ENCODE results near the gene EFCAB6. TPM values are rescaled to one million over a fixed set of nuclear protein-coding genes. Genes with fewer than 3 reads are reported as not detected.

Gene EFCAB6
- total RNA-seq, 4 donors from 2014 or later: 0.35 to 4.4 (median 0.94) TPM; not detected in 1

GRCh38 chr22:43826142-43827002 lies 14.3 kb upstream of the EFCAB6 start:
- Histone ChIP-seq H3K9me3 (no peaks in the 10 kb centered on the region), H3K4me1 (no peaks in the 10 kb centered on the region), H3K27me3 (no peaks in the 10 kb centered on the region), H3K4me3 (no peak overlapping the region), H3K27ac (peak overlapping the region in 1 of 4 donors; percentile 17), H3K36me3 (no peaks in the 10 kb centered on the region)
- peak in 1 of 3 donors; percentile 47 for DNase-seq
- TF ChIP-seq, protein P1, sequence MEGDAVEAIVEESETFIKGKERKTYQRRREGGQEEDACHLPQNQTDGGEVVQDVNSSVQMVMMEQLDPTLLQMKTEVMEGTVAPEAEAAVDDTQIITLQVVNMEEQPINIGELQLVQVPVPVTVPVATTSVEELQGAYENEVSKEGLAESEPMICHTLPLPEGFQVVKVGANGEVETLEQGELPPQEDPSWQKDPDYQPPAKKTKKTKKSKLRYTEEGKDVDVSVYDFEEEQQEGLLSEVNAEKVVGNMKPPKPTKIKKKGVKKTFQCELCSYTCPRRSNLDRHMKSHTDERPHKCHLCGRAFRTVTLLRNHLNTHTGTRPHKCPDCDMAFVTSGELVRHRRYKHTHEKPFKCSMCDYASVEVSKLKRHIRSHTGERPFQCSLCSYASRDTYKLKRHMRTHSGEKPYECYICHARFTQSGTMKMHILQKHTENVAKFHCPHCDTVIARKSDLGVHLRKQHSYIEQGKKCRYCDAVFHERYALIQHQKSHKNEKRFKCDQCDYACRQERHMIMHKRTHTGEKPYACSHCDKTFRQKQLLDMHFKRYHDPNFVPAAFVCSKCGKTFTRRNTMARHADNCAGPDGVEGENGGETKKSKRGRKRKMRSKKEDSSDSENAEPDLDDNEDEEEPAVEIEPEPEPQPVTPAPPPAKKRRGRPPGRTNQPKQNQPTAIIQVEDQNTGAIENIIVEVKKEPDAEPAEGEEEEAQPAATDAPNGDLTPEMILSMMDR (IDR thresholded peaks at IDR 0.05): peak in 3 of 6 experiments; percentile 30 to 41 (median 36)
- TF ChIP-seq POLR2A (IDR thresholded peaks at IDR 0.05): no peak

- Histone ChIP-seq H3K27ac (no peak overlapping the region), H3K36me3 (no peaks in the 10 kb centered on the region), H3K4me1 (no peaks in the 10 kb centered on the region), H3K4me3 (no peak overlapping the region), H3K27me3 (no peaks in the 10 kb centered on the region), H3K9me3 (no peaks in the 10 kb centered on the region)
- TF ChIP-seq POLR2A (IDR thresholded peaks at IDR 0.05): no peak
- TF ChIP-seq, protein P1 (IDR thresholded peaks at IDR 0.05): no peak
- DNase-seq: peak in 1 of 3 donors; percentile 23
These were observed 13.5 kb upstream of the EFCAB6 start for GRCh38 chr22:43825651-43826050.

DNA sequence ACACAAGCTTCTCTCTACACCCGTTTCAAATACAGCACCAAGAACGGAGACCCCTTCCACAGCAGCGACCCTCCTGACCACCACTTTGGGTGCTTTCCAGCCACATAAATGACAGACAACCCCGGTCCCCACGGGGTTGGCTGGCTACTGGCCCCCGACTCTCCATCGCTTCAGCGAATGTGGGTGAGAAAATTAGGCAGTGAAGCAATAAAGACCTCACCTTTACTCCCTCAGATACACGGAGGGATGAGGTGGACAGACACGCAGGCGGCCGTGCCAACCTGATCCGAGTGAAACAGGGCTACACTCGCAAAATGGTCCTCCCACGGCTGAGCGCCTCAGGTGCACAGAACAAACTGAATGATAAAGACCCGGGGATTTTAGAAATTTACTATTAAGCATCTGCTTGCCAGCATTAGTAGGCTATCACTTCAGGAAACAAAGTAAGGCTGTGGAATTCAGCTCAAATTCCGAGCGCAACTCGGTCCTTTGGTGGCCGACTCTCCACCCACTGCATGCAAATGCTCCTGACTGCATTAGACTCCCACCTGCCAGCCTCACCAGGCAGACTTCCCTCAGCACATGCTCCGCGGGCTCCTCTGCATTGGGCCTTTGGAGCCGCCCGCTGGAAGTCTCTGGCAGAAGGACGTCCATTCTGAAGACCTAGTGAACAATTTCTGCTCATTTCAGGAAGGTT lies 12.8 kb upstream of the EFCAB6 start:
- Histone ChIP-seq H3K36me3 (no peaks in the 10 kb centered on the region), H3K9me3 (no peaks in the 10 kb centered on the region), H3K4me3 (no peak overlapping the region), H3K4me1 (no peaks in the 10 kb centered on the region), H3K27me3 (no peaks in the 10 kb centered on the region), H3K27ac (no peak overlapping the region)
- TF ChIP-seq POLR2A (IDR thresholded peaks at IDR 0.05): no peak
- TF ChIP-seq, protein P1 (IDR thresholded peaks at IDR 0.05): no peak
- DNase-seq: peak in 2 of 3 donors; percentile 24 to 26

GRCh38 chr22:43823911-43824665 lies 12.0 kb upstream of the EFCAB6 start:
- H3K4me3 ChIP-seq: no peak overlapping the region
- H3K27ac ChIP-seq: no peak overlapping the region
- H3K27me3 ChIP-seq: no peaks in the 10 kb centered on the region
- DNase-seq: peak in 1 of 3 donors; percentile 34
- no peaks in the 10 kb centered on the region for H3K4me1 ChIP-seq
- H3K36me3 ChIP-seq: no peaks in the 10 kb centered on the region
- TF ChIP-seq, protein P1 (IDR thresholded peaks at IDR 0.05): no peak
- TF ChIP-seq POLR2A (IDR thresholded peaks at IDR 0.05): no peak
- no peaks in the 10 kb centered on the region for H3K9me3 ChIP-seq

GRCh38 chr22:43823353-43823908 lies 11.3 kb upstream of the EFCAB6 start:
- H3K4me1 ChIP-seq: no peaks in the 10 kb centered on the region
- H3K27me3 ChIP-seq: no peaks in the 10 kb centered on the region
- no peak overlapping the region for H3K27ac ChIP-seq
- no peaks in the 10 kb centered on the region for H3K36me3 ChIP-seq
- TF ChIP-seq, protein P1 (IDR thresholded peaks at IDR 0.05): no peak
- TF ChIP-seq POLR2A (IDR thresholded peaks at IDR 0.05): no peak
- DNase-seq: peak in 1 of 3 donors; percentile 44
- H3K4me3 ChIP-seq: no peak overlapping the region
- H3K9me3 ChIP-seq: no peaks in the 10 kb centered on the region

Measured in Peyer's patch (tissue), 4 donors.